ENCODE data around the gene SRSF1.
"Not testable (repeated sequence)": the region's sequence is repeated elsewhere in the genome, so short reads cannot be mapped to it uniquely, and the experiment has no call there.

SRSF1 gene

GRCh38 chr17:57988301-57989250, 18.5 kb downstream of the SRSF1 start:
- DNase-seq = peak; percentile 52

GRCh38 chr17:57987581-57988300, 19.3 kb downstream of the SRSF1 start, which contains the start of gene VEZF1:
Gene VEZF1 (minus strand): TSS chr17:57988254. CDS start chr17:57988111, 143 bp downstream.
- DNase-seq = no peak

GRCh38 chr17:57986841-57987580, 20.0 kb downstream of the SRSF1 start:
- no peak for DNase-seq

- no peak for DNase-seq
Observed at GRCh38 chr17:57985675-57985974, 21.4 kb downstream of the SRSF1 start.

GRCh38 chr17:57984936-57985674, 21.9 kb downstream of the SRSF1 start:
- DNase-seq = no peak

- no peak for DNase-seq
Observed at GRCh38 chr17:57984261-57984890, 22.7 kb downstream of the SRSF1 start.

GRCh38 chr17:57983446-57983845, 23.6 kb downstream of the SRSF1 start:
- DNase-seq = no peak

GRCh38 chr17:57982452-57983170, 24.4 kb downstream of the SRSF1 start:
- DNase-seq = no peak

GRCh38 chr17:57980522-57980921, 26.5 kb downstream of the SRSF1 start:
- no peak for DNase-seq

GRCh38 chr17:57979076-57979475, 28.0 kb downstream of the SRSF1 start:
- DNase-seq = no peak

GRCh38 chr17:57976594-57976993, 30.5 kb downstream of the SRSF1 start:
- DNase-seq = no peak

GRCh38 chr17:57975044-57975443, 32.0 kb downstream of the SRSF1 start:
- no peak for DNase-seq

- not testable (repeated sequence) for DNase-seq
Observed at GRCh38 chr17:57974053-57974824, 32.8 kb downstream of the SRSF1 start.

- DNase-seq = no peak
Observed at GRCh38 chr17:57972151-57972550, 34.9 kb downstream of the SRSF1 start.

GRCh38 chr17:57971572-57971971, 35.5 kb downstream of the SRSF1 start:
- DNase-seq = no peak

- no peak for DNase-seq
Observed at GRCh38 chr17:57970710-57971109, 36.3 kb downstream of the SRSF1 start.

- no peak for DNase-seq
Observed at GRCh38 chr17:57968456-57968855, 38.6 kb downstream of the SRSF1 start.

GRCh38 chr17:57966875-57967274, 40.2 kb downstream of the SRSF1 start:
- DNase-seq = no peak

- DNase-seq = no peak
Observed at GRCh38 chr17:57966246-57966645, 40.8 kb downstream of the SRSF1 start.

GRCh38 chr17:57965521-57966160, 41.4 kb downstream of the SRSF1 start:
- DNase-seq = no peak
